SK-N-MC (cell line): ENCODE measurements around the gene FAIM2.

Experiments used
- EZH2 ChIP-seq: fragments of 200-600 bp; sonication (generic); IDR thresholded peaks from one replicate; pipeline ENCODE4 v1.6.1; 2017; ENCODE audit warnings: antibody characterized with exemption
- FOXP2 ChIP-seq: optimal IDR thresholded peaks from 2 replicates; pipeline ENCODE3; 2011; ENCODE audit warnings: mild to moderate bottlenecking, moderate library complexity; ENCODE audit not compliant: insufficient read depth; ENCODE audit errors: extremely low read length, control extremely low read depth
- POLR2AphosphoS5 ChIP-seq: IDR thresholded peaks from 2 replicates; pipeline ENCODE4 v1.6.1; 2012; ENCODE audit warnings: mild to moderate bottlenecking, low read depth, low read length, borderline replicate concordance

- TF ChIP-seq POLR2AphosphoS5 (no peak), EZH2 (no peak), FOXP2 (no peak)
These were observed 80.3 kb downstream of the FAIM2 start for GRCh38 chr12:49823350-49823749.
